GM06990 (cell line): Measurements from ENCODE around the gene ILK.

Source experiments
- DNase-seq: peaks from one replicate; pipeline ENCODE4 v3.0.0-alpha.2; 2011; ENCODE audit not compliant: insufficient read length; ENCODE audit errors: extremely low read depth
- H3K27me3 ChIP-seq: replicated peaks from 2 replicates; pipeline ENCODE4 v1.6.0; 2011; ENCODE audit warnings: low read length; ENCODE audit not compliant: control insufficient read depth, insufficient read depth
- H3K36me3 ChIP-seq: 2 replicates; pipeline ENCODE4 v1.5.1; 2011; ENCODE audit warnings: low read length; ENCODE audit not compliant: control insufficient read depth, insufficient read depth
- H3K4me3 ChIP-seq: replicated peaks from 2 replicates; pipeline ENCODE4 v1.5.1; 2011; ENCODE audit warnings: low read depth, mild to moderate bottlenecking, control low read depth, low read length
- CTCF ChIP-seq: IDR thresholded peaks from 2 replicates; pipeline ENCODE4 v1.5.1; 2011; ENCODE audit warnings: low read length, control low read depth, mild to moderate bottlenecking, inconsistent platforms; ENCODE audit not compliant: insufficient read depth, poor library complexity, severe bottlenecking

ILK gene

GRCh38 chr11:6579681-6580080 is 23.9 kb upstream of the ILK start:
- DNase-seq: no peak
- Histone ChIP-seq H3K36me3 (no peaks in the 10 kb centered on the region; the same call in 1 of the 2 replicates), H3K4me3 (no peak overlapping the region), H3K27me3 (no peaks in the 10 kb centered on the region)
- TF ChIP-seq CTCF: no peak

GRCh38 chr11:6583584-6583983 is 20.0 kb upstream of the ILK start:
- no peak for TF ChIP-seq CTCF
- DNase-seq: no peak
- Histone ChIP-seq H3K36me3 (no peaks in the 10 kb centered on the region; the same call in none of the 2 replicates), H3K4me3 (no peak overlapping the region), H3K27me3 (no peaks in the 10 kb centered on the region)

- no peaks in the 10 kb centered on the region for H3K27me3 ChIP-seq
- no peak for TF ChIP-seq CTCF
- no peak for DNase-seq
- no peak overlapping the region for H3K4me3 ChIP-seq
- H3K36me3 ChIP-seq: no peaks in the 10 kb centered on the region; the same call in none of the 2 replicates
Measured at GRCh38 chr11:6584528-6584927, 19.0 kb upstream of the ILK start.

- no peak for DNase-seq
- Histone ChIP-seq H3K4me3 (no peak overlapping the region), H3K27me3 (no peaks in the 10 kb centered on the region), H3K36me3 (no peaks in the 10 kb centered on the region; the same call in none of the 2 replicates)
- TF ChIP-seq CTCF: no peak
Measured at GRCh38 chr11:6586434-6587359, 16.9 kb upstream of the ILK start.

- no peak for TF ChIP-seq CTCF
- Histone ChIP-seq H3K36me3 (no peaks in the 10 kb centered on the region; the same call in none of the 2 replicates), H3K27me3 (no peaks in the 10 kb centered on the region), H3K4me3 (no peak overlapping the region)
- DNase-seq: no peak
Measured at GRCh38 chr11:6587360-6587953, 16.1 kb upstream of the ILK start.
